Measurements from ENCODE around the gene GLCE. TPM values are rescaled to one million over a fixed set of nuclear protein-coding genes. Genes with fewer than 3 reads are reported as not detected.

The GLCE gene
- total RNA-seq, 4 donors from 2014 or later, result 11.6 to 20.3 (median 16.0) TPM

DNA sequence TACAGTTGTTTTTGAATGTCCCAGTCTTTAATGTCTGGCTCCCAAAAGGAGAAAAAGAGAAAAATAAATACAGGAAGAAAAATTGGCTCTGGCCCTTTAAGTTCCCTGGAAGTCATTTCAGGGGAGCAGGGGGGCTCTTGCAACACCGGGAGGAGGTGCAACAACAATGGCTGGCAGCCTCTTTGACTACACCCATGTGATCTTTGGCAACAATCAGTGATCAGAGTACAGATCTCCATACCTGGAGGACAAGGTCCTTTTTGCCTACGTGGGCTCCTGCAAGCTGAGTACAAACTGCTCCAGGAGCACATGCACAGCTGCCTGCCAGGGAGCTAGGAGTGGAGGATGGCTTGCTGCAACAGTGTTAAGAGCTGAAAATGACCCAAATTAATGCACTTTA lies 63.9 kb downstream of the GLCE start:
- TF ChIP-seq EP300 (IDR thresholded peaks at IDR 0.05) (no peak), POLR2A (IDR thresholded peaks at IDR 0.05) (no peak)
- TF ChIP-seq, protein P1, sequence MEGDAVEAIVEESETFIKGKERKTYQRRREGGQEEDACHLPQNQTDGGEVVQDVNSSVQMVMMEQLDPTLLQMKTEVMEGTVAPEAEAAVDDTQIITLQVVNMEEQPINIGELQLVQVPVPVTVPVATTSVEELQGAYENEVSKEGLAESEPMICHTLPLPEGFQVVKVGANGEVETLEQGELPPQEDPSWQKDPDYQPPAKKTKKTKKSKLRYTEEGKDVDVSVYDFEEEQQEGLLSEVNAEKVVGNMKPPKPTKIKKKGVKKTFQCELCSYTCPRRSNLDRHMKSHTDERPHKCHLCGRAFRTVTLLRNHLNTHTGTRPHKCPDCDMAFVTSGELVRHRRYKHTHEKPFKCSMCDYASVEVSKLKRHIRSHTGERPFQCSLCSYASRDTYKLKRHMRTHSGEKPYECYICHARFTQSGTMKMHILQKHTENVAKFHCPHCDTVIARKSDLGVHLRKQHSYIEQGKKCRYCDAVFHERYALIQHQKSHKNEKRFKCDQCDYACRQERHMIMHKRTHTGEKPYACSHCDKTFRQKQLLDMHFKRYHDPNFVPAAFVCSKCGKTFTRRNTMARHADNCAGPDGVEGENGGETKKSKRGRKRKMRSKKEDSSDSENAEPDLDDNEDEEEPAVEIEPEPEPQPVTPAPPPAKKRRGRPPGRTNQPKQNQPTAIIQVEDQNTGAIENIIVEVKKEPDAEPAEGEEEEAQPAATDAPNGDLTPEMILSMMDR (IDR thresholded peaks at IDR 0.05), result no peak
- no peak for DNase-seq (ENCODE audit: low spot score in 2 of 2)
- H3K27ac ChIP-seq, result no peak overlapping the region

DNA sequence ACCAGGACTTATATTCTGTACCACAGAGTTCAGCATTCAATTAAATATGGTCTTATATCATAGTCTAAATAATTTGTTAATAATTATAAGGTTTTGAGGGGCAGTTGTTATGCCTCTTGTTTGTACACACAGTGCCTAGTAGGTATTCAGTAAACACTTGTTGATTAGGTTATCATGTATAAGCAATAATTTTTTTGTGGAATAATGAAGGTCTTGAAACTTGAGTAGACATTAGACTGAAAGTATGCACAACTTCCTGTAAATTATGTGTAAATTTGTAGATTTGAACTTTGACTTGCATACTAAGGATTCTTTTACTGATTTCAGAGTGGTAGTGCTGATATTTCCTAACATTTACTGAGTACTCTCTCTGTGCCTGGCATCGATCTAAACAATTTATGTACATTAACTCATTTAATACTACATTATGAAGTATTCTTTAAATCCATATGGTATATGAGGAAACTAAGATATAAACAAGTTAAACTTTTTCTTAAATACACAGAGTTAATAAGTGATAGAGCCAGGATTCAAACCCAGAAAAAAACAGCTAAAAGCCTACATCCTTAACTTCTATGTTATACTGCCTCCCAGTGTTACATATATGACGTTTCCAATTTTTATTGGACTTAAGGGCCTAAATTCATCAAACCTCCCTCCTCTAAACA lies 65.1 kb downstream of the GLCE start:
- H3K27me3 ChIP-seq, result no peaks in the 10 kb centered on the region
- WGBS, 2 donors, result 55 to 56% methylated on average over 2 of the region's 2 CpGs
- peaks cover 0 to 24% (median 5%) of the 10 kb centered on the region in 4 donors for H3K9me3 ChIP-seq
- DNase-seq (ENCODE audit: low spot score in 2 of 2), result no peak
- H3K27ac ChIP-seq, result no peak overlapping the region
- H3K36me3 ChIP-seq, result peaks cover 0 to 31% (median 0%) of the 10 kb centered on the region in 3 donors
- H3K4me3 ChIP-seq, result no peak overlapping the region
- no peak for TF ChIP-seq EP300 (IDR thresholded peaks at IDR 0.05)
- TF ChIP-seq, protein P1 (IDR thresholded peaks at IDR 0.05), result peak in 1 of 5 experiments; percentile 27
- no peak for TF ChIP-seq POLR2A (IDR thresholded peaks at IDR 0.05)
- no peaks in the 10 kb centered on the region for H3K4me1 ChIP-seq

More for the DNA sequence above, 63.9 kb downstream of the GLCE start:
- Histone ChIP-seq H3K27me3 (no peaks in the 10 kb centered on the region), H3K36me3 (peaks cover 0 to 25% (median 0%) of the 10 kb centered on the region in 3 donors), H3K9me3 (peaks cover 0 to 24% (median 7%) of the 10 kb centered on the region in 4 donors), H3K4me3 (no peak overlapping the region), H3K4me1 (no peaks in the 10 kb centered on the region)
- 27 to 53% methylated on average over 2 of the region's 2 CpGs for WGBS, 2 donors

DNA sequence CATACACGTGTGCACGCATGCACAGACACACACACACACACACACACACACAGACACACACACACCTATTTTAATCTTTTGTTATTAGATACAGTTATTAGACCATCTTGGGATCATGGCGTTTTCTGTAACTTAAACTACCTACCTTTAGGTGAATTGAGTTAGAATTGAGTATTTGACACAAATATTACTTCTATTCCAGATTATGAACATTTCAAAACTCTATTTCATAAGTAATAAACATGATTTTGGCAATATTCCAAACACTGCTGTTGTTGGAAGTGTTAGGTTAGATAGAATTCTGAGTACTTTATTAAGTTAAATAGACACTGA lies 65.6 kb downstream of the GLCE start:
- 54 to 65% methylated on average over 3 of the region's 3 CpGs for WGBS, 2 donors
- peaks cover 0 to 31% (median 0%) of the 10 kb centered on the region in 3 donors for H3K36me3 ChIP-seq
- no peak for TF ChIP-seq EP300 (IDR thresholded peaks at IDR 0.05)
- TF ChIP-seq POLR2A (IDR thresholded peaks at IDR 0.05), result no peak
- TF ChIP-seq, protein P1 (IDR thresholded peaks at IDR 0.05), result no peak
- no peak overlapping the region for H3K4me3 ChIP-seq
- no peak overlapping the region for H3K27ac ChIP-seq
- DNase-seq (ENCODE audit: low spot score in 2 of 2), result no peak
- no peaks in the 10 kb centered on the region for H3K27me3 ChIP-seq
- H3K4me1 ChIP-seq, result no peaks in the 10 kb centered on the region
- H3K9me3 ChIP-seq, result peaks cover 0 to 24% (median 4%) of the 10 kb centered on the region in 4 donors

DNA sequence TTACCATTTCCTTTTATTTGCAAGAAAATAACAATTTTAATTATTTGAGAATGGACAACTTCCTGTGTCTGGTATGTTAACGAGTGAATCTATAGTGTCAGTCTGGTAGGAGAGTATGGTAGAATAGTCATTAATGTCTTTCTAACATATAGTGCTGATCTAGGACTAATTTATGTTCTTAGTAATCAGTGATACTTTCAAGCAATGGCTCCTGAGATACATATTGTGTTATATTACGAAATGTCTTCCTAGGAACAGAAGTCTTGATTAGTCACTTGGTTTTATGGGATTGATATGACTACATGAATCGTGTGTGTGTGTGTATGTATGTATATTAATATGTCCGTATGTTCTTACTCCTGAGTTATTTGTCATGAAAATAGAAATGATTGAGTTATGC lies 71.7 kb downstream of the GLCE start:
- TF ChIP-seq, protein P1 (IDR thresholded peaks at IDR 0.05), result no peak
- TF ChIP-seq EP300 (IDR thresholded peaks at IDR 0.05) (no peak), POLR2A (IDR thresholded peaks at IDR 0.05) (no peak)
- Histone ChIP-seq H3K27ac (no peak overlapping the region), H3K27me3 (no peaks in the 10 kb centered on the region), H3K36me3 (peaks cover 0 to 19% (median 0%) of the 10 kb centered on the region in 3 donors), H3K4me1 (no peaks in the 10 kb centered on the region), H3K9me3 (no peaks in the 10 kb centered on the region), H3K4me3 (no peak overlapping the region)
- no peak for DNase-seq (ENCODE audit: low spot score in 2 of 2)
- WGBS, 2 donors, result 75 to 81% methylated on average over 4 of the region's 4 CpGs

DNA sequence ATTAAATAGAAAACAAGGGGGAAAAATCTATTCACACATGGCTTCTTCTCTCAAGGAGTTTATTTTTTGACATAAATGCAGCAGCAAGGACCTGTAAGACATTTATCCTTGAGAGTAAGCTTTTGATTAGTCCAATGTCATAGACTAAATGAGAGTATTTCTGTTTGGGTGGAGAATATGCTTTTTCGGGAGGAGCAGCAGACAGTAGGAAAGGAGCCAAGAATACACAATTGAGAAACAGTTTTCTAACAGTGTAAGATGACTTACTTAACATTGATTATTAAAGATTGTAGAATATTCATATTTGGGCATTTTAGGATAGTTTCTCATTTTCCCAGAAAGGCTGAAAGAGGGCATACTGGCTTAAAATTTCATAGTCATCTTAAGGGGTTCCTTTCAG lies 72.3 kb downstream of the GLCE start:
- 20 to 31% methylated on average over 1 of the region's 1 CpG for WGBS, 2 donors
- no peaks in the 10 kb centered on the region for H3K27me3 ChIP-seq
- TF ChIP-seq, protein P1 (IDR thresholded peaks at IDR 0.05), result no peak
- TF ChIP-seq EP300 (IDR thresholded peaks at IDR 0.05), result no peak
- no peaks in the 10 kb centered on the region for H3K4me1 ChIP-seq
- H3K36me3 ChIP-seq, result peaks cover 0 to 19% (median 0%) of the 10 kb centered on the region in 3 donors
- no peaks in the 10 kb centered on the region for H3K9me3 ChIP-seq
- H3K27ac ChIP-seq, result no peak overlapping the region
- H3K4me3 ChIP-seq, result no peak overlapping the region
- DNase-seq (ENCODE audit: low spot score in 2 of 2), result no peak
